ENCODE measurements around the gene POU4F3.

DNA sequence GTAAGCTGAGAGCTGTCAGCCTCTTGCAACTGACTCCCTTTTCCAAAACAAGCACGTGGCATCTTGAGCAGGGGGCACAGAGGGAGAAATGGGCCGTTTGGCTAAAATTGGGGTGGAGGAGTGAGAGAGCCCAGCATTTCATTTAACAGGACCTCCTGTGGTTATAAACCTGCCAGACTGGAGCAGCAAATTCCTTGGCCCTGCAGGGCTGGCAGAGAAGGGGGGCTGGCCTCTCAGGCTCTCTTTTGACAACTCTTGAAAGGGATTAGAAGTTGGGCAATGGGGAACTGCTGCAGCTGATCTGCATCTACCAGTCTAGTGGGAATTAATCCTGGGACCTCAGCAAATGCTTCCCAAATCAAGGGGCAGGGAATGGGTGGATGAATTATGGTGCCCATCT lies 7.2 kb upstream of the POU4F3 start:
- TF ChIP-seq CTCF (IDR thresholded peaks at IDR 0.05; ENCODE audit: insufficient read depth, low read depth, low read length) (no peak), EZH2 (IDR thresholded peaks at IDR 0.05; ENCODE audit: insufficient read depth, low read length) (no peak)
